Measurements from ENCODE around the gene PRMT5. TPM values are rescaled to one million over a fixed set of nuclear protein-coding genes. Genes with fewer than 3 reads are reported as not detected.

The PRMT5 gene
- total RNA-seq, 1 experiment from 2014 or later = 101 TPM

DNA sequence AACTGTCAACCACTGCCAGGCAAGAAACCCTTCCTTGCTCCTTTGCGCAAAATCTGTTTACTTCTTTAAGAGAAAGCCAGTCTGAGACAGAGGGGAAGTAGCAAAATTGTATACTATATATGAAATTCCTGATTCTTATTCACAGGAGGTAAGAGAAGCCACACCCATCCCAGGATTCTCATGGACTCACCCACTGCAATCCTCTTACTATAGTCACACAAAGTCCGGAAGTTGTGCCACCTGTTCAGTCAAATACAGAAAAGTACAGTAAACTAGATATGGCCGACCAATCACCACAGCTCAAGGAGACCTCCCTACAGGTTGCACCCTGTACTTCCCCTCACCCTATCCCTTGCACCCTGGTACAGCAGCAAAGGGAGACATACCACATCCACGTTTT is 2.9 kb downstream of the PRMT5 start:
- H3K27me3 ChIP-seq (ENCODE audit: low read length) = no peaks in the 10 kb centered on the region
- ATAC-seq = peak; percentile 34
- H3K27ac ChIP-seq (ENCODE audit: low read length) = peak overlapping the region; percentile 33
- peak; percentile 91 for DNase-seq
- no peak overlapping the region for H2AFZ ChIP-seq (ENCODE audit: low read length)
- intact Hi-C loops (cut with micrococcal nuclease) = loop anchor here (5.0 kb wide), 1 partner anchor 54 kb away; the partner anchor contains the start of gene LRP10
- H3K9me2 ChIP-seq (replicated peaks; ENCODE audit: low read length) = no peaks in the 10 kb centered on the region
- ChIA-PET POLR2A (ENCODE audit: unreplicated experiment) (no interaction called here), CTCF (no interaction called here)
- no TSS peak for BruUV-seq (replicated peaks)
- H3F3A ChIP-seq (ENCODE audit: low read length, unreplicated experiment) = no peaks in the 10 kb centered on the region
- peak overlapping the region; percentile 93 for H3K4me2 ChIP-seq (ENCODE audit: low read length)
- H3K4me1 ChIP-seq (ENCODE audit: insufficient read depth, low read length) = peaks cover 45% of the 10 kb centered on the region
- TF ChIP-seq, protein P1, sequence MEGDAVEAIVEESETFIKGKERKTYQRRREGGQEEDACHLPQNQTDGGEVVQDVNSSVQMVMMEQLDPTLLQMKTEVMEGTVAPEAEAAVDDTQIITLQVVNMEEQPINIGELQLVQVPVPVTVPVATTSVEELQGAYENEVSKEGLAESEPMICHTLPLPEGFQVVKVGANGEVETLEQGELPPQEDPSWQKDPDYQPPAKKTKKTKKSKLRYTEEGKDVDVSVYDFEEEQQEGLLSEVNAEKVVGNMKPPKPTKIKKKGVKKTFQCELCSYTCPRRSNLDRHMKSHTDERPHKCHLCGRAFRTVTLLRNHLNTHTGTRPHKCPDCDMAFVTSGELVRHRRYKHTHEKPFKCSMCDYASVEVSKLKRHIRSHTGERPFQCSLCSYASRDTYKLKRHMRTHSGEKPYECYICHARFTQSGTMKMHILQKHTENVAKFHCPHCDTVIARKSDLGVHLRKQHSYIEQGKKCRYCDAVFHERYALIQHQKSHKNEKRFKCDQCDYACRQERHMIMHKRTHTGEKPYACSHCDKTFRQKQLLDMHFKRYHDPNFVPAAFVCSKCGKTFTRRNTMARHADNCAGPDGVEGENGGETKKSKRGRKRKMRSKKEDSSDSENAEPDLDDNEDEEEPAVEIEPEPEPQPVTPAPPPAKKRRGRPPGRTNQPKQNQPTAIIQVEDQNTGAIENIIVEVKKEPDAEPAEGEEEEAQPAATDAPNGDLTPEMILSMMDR (conservative IDR thresholded peaks at IDR 0.05; ENCODE audit: low read depth, low read length) = no peak
- TF ChIP-seq EZH2 (IDR thresholded peaks at IDR 0.05; ENCODE audit: low read length, unreplicated experiment) (no peak), EZH2phosphoT487 (IDR thresholded peaks at IDR 0.05; ENCODE audit: borderline replicate concordance, low read length) (no peak)
- peaks cover 36% of the 10 kb centered on the region for H3K36me3 ChIP-seq (ENCODE audit: low read depth, low read length)
- peak overlapping the region; percentile 90 for H3K4me3 ChIP-seq (ENCODE audit: low read length)
- H4K20me1 ChIP-seq (ENCODE audit: low read length) = no peaks in the 10 kb centered on the region
- no peak overlapping the region for H3K9ac ChIP-seq (ENCODE audit: low read length)
- H3K9me3 ChIP-seq (ENCODE audit: low read length) = no peaks in the 10 kb centered on the region
- peaks cover 50% of the 10 kb centered on the region for H3K79me2 ChIP-seq (ENCODE audit: low read length)

DNA sequence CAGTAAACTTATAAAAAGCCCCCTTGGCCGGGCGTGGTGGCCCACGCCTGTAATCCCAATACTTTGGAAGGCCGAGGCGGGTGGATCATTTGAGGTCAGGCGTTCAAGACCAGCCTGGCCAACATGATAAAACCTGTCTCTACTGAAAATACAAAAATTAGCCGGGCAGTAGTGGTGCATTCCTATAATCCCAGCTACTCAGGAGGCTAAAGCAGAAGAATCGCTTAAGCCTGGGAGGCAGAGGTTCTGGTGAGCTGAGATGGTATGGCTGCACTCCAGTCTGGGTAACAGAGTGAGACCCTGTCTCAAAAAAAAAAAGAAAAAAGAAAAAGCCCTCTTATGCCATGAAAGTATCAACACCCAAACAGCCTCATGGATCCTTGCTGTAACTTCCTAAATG is 3.7 kb downstream of the PRMT5 start:
- peak overlapping the region; percentile 93 for H3K4me2 ChIP-seq (ENCODE audit: low read length)
- intact Hi-C loops (cut with micrococcal nuclease) = loop anchor here (5.0 kb wide), 1 partner anchor 53 kb away; the partner anchor contains the start of gene LRP10
- no peaks in the 10 kb centered on the region for H3K9me3 ChIP-seq (ENCODE audit: low read length)
- H4K20me1 ChIP-seq (ENCODE audit: low read length) = no peaks in the 10 kb centered on the region
- H3F3A ChIP-seq (ENCODE audit: low read length, unreplicated experiment) = no peaks in the 10 kb centered on the region
- CTCF ChIA-PET = no interaction called here
- POLR2A ChIA-PET (ENCODE audit: unreplicated experiment) = no interaction called here
- TF ChIP-seq EZH2phosphoT487 (IDR thresholded peaks at IDR 0.05; ENCODE audit: borderline replicate concordance, low read length) (no peak), EZH2 (IDR thresholded peaks at IDR 0.05; ENCODE audit: low read length, unreplicated experiment) (no peak)
- TF ChIP-seq, protein P1 (conservative IDR thresholded peaks at IDR 0.05; ENCODE audit: low read depth, low read length) = no peak
- no peak overlapping the region for H3K9ac ChIP-seq (ENCODE audit: low read length)
- H2AFZ ChIP-seq (ENCODE audit: low read length) = no peak overlapping the region
- H3K27ac ChIP-seq (ENCODE audit: low read length) = peak overlapping the region; percentile 33; the same call in 1 of the 2 replicates
- BruUV-seq (replicated peaks) = no TSS peak
- H3K79me2 ChIP-seq (ENCODE audit: low read length) = peaks cover 50% of the 10 kb centered on the region
- H3K36me3 ChIP-seq (ENCODE audit: low read depth, low read length) = peaks cover 44% of the 10 kb centered on the region
- peaks cover 45% of the 10 kb centered on the region for H3K4me1 ChIP-seq (ENCODE audit: insufficient read depth, low read length)
- DNase-seq (no peak), ATAC-seq (no peak)
- H3K4me3 ChIP-seq (ENCODE audit: low read length) = no peak overlapping the region; the same call in 1 of the 2 replicates
- H3K27me3 ChIP-seq (ENCODE audit: low read length) = no peaks in the 10 kb centered on the region
- H3K9me2 ChIP-seq (replicated peaks; ENCODE audit: low read length) = no peaks in the 10 kb centered on the region

DNA sequence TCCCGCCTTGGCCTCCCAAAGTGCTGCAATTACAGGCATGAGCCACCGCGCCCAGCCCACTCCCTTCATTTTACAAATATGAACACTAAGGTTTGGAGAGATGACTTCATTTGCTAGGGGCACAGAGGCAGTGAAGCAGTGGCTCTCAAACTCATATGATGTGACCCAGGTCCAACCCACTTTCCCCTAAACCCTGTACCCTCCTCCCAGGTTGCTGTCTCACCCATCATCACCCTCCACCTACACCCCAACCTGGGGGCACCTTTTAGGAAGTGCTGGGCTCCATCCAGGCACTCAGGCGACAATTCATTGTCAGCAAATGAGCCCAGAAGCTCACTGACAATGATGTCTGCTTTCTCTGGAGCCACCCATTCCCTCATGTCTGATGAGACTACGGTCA is 5.4 kb downstream of the PRMT5 start:
- H3K9me3 ChIP-seq (ENCODE audit: low read length) = no peaks in the 10 kb centered on the region
- ChIA-PET CTCF (no interaction called here), POLR2A (ENCODE audit: unreplicated experiment) (no interaction called here)
- TF ChIP-seq EZH2phosphoT487 (IDR thresholded peaks at IDR 0.05; ENCODE audit: borderline replicate concordance, low read length) = no peak
- TF ChIP-seq EZH2 (IDR thresholded peaks at IDR 0.05; ENCODE audit: low read length, unreplicated experiment) = no peak
- TF ChIP-seq, protein P1 (conservative IDR thresholded peaks at IDR 0.05; ENCODE audit: low read depth, low read length) = no peak
- H3K4me1 ChIP-seq (ENCODE audit: insufficient read depth, low read length) = peaks cover 45% of the 10 kb centered on the region
- no TSS peak for BruUV-seq (replicated peaks)
- no peak overlapping the region for H3K27ac ChIP-seq (ENCODE audit: low read length)
- intact Hi-C loops (cut with micrococcal nuclease) = no loop called here
- H3K27me3 ChIP-seq (ENCODE audit: low read length) = no peaks in the 10 kb centered on the region
- no peak overlapping the region for H3K4me3 ChIP-seq (ENCODE audit: low read length)
- H4K20me1 ChIP-seq (ENCODE audit: low read length) = no peaks in the 10 kb centered on the region
- H3K9ac ChIP-seq (ENCODE audit: low read length) = no peak overlapping the region
- DNase-seq (no peak), ATAC-seq (no peak)
- H2AFZ ChIP-seq (ENCODE audit: low read length) = no peak overlapping the region
- H3K36me3 ChIP-seq (ENCODE audit: low read depth, low read length) = peaks cover 50% of the 10 kb centered on the region
- H3K9me2 ChIP-seq (replicated peaks; ENCODE audit: low read length) = no peaks in the 10 kb centered on the region
- H3F3A ChIP-seq (ENCODE audit: low read length, unreplicated experiment) = no peaks in the 10 kb centered on the region
- peaks cover 47% of the 10 kb centered on the region for H3K79me2 ChIP-seq (ENCODE audit: low read length)
- H3K4me2 ChIP-seq (ENCODE audit: low read length) = no peak overlapping the region
